ENCODE measurements around the gene CCDC78. TPM values are rescaled to one million over a fixed set of nuclear protein-coding genes. Genes with fewer than 3 reads are reported as not detected.

The CCDC78 gene
- total RNA-seq, 1 experiment from 2014 or later = 22.9 TPM

DNA sequence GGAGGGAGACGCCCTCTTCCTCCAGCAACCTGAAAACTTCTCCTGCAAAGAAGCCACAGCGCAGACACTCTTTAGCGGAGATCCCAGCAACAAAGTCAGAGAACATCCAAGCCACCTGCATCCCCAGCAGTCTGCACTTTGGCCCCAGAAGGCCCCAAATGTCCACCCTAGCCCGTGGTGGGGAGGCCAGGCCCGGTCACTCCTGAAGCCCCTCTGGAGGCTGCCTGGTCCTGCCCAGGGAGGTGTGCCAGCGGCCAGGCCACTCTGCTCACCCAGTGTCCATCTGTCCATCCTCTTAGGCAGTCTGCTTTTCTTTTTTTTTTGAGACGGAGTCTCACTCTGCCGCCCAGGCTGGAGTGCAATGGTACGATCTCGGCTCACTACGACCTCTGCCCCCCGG, 6.1 kb upstream of the CCDC78 start:
- Histone ChIP-seq H3K79me2 (ENCODE audit: insufficient read depth, low read length) (peaks cover 19% of the 10 kb centered on the region; the same call in 1 of the 2 replicates), H3K4me2 (ENCODE audit: low read length) (no peak overlapping the region), H3K4me1 (ENCODE audit: control insufficient read depth in 1 of 2, insufficient read depth in 2 of 2, low read length in 2 of 2) (peaks cover 0 to 14% of the 10 kb centered on the region in 2 experiments; a peak in 3 of 4 replicates), H3K27ac (ENCODE audit: low read depth, low read length) (0 out of 2 replicates have a peak overlapping the region, but pooled peaks have one; percentile 11), H3K36me3 (ENCODE audit: control insufficient read depth in 1 of 2, insufficient read depth in 2 of 2, low read length in 2 of 2) (peaks cover 6 to 13% of the 10 kb centered on the region in 2 experiments), H4K20me1 (ENCODE audit: insufficient read depth) (no peaks in the 10 kb centered on the region), H2AFZ (ENCODE audit: low read depth, low read length, poor library complexity, severe bottlenecking) (no peak overlapping the region), H3K9ac (ENCODE audit: low read length) (no peak overlapping the region), H3K9me2 (ENCODE audit: insufficient read depth) (no peaks in the 10 kb centered on the region), H3K9me3 (ENCODE audit: control insufficient read depth in 1 of 2, insufficient read depth in 1 of 2, low read depth in 1 of 2, low read length in 2 of 2) (no peaks in the 10 kb centered on the region), H3K27me3 (ENCODE audit: insufficient read depth, low read length) (no peaks in the 10 kb centered on the region), H3K4me3 (replicated peaks in 1 of 2; ENCODE audit: low read depth in 1 of 2, low read length in 2 of 2) (no peak overlapping the region)
- BruUV-seq (replicated peaks) = no TSS peak
- intact Hi-C loops (cut with micrococcal nuclease) = no loop called here
- ChIA-PET POLR2A (interaction anchor here (0.6 to 1.4 kb wide), 2 partner anchors 9 to 13 kb away, joined by 3 read pairs; partner anchors contain the start of gene CIAO3), RAD21 (ENCODE audit: low non-redundant PET in 1 of 2, low total read pairs in 2 of 2, uncharacterized antibody in 2 of 2, unreplicated experiment in 2 of 2) (interaction anchor here in 1 of 2 experiments (0.6 kb wide), 1 partner anchor 100 kb away, joined by 3 read pairs; no protein-coding TSS in a partner anchor), CTCF (no interaction called here)
- TF ChIP-seq SRF (IDR thresholded peaks at IDR 0.05; ENCODE audit: low read depth) (no peak), POLR2A (IDR thresholded peaks at IDR 0.05; ENCODE audit: borderline replicate concordance, extremely low read depth, insufficient read depth, insufficient read length) (no peak), POLR2AphosphoS5 (IDR thresholded peaks at IDR 0.05; ENCODE audit: low read depth, low read length) (no peak)
- no peak for DNase-seq (ENCODE audit: low read depth, low spot score)
- no peak for ATAC-seq

DNA sequence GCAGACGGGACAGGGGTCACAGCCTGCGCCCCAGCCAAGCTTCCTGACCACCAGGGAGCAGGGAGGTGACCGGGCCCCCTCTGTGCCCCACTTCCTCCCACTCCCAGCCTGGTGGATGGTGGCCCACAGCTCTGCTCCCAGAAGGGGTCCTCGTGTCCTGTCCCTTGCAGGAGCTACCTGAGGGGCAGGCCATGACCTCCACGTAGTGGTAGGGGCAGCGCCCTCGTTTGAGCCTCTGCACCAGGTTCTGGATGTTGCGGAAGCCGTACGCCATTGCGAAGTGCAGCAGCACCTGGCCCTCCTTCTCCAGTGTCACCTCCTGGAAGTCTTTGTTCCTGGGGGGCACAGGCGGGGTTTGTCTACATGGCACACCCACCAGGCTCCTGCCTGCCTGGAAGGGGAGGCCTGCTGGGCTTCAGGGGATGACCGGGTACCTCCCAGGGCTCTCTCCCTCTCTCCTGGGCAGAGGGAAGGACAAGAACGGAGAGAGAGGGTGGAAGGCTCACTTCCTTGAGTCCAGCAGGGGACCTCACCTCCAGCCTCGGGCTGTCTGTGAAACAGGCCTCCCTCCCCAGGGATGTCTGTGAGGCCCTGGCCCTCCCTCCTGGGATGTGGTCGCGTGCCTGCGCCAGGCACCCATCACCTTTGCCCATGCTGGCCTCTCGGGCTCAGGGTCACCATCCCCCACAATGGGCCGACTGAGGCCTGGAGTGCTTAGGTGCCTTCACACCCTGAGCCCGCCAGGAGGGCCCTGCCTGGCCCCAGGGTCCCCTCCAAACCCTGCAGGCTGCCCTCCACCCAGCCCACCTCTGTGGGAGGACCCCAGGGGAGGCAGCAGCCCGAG, 4.6 kb upstream of the CCDC78 start:
- ChIA-PET POLR2A (interaction anchor here (0.9 kb wide), 1 partner anchor 10 kb away, joined by 3 read pairs; the partner anchor contains the start of gene ANTKMT), CTCF (interaction anchor here (3.0 kb wide), 1 partner anchor 10 kb away, joined by 9 read pairs; the partner anchor contains the start of gene CIAO3), RAD21 (ENCODE audit: low non-redundant PET in 1 of 2, low total read pairs in 2 of 2, uncharacterized antibody in 2 of 2, unreplicated experiment in 2 of 2) (no interaction called here)
- BruUV-seq (replicated peaks) = no TSS peak
- Histone ChIP-seq H3K27me3 (ENCODE audit: insufficient read depth, low read length) (no peaks in the 10 kb centered on the region), H3K79me2 (ENCODE audit: insufficient read depth, low read length) (peaks cover 19% of the 10 kb centered on the region; the same call in 1 of the 2 replicates), H3K27ac (ENCODE audit: low read depth, low read length) (peak overlapping the region; percentile 95; the same call in 1 of the 2 replicates), H3K9ac (ENCODE audit: low read length) (no peak overlapping the region), H3K9me2 (ENCODE audit: insufficient read depth) (no peaks in the 10 kb centered on the region), H2AFZ (ENCODE audit: low read depth, low read length, poor library complexity, severe bottlenecking) (no peak overlapping the region), H3K4me2 (ENCODE audit: low read length) (no peak overlapping the region), H3K9me3 (ENCODE audit: control insufficient read depth in 1 of 2, insufficient read depth in 1 of 2, low read depth in 1 of 2, low read length in 2 of 2) (no peaks in the 10 kb centered on the region), H3K4me1 (ENCODE audit: control insufficient read depth in 1 of 2, insufficient read depth in 2 of 2, low read length in 2 of 2) (peaks cover 4 to 25% of the 10 kb centered on the region in 2 experiments; a peak in 3 of 4 replicates), H3K36me3 (ENCODE audit: control insufficient read depth in 1 of 2, insufficient read depth in 2 of 2, low read length in 2 of 2) (peaks cover 3 to 9% of the 10 kb centered on the region in 2 experiments; a peak in 3 of 4 replicates), H4K20me1 (ENCODE audit: insufficient read depth) (no peaks in the 10 kb centered on the region), H3K4me3 (replicated peaks in 1 of 2; ENCODE audit: low read depth in 1 of 2, low read length in 2 of 2) (no peak overlapping the region)
- DNase-seq (ENCODE audit: low read depth, low spot score) = no peak
- no peak for ATAC-seq
- intact Hi-C loops (cut with micrococcal nuclease) = no loop called here
- no peak for TF ChIP-seq SRF (IDR thresholded peaks at IDR 0.05; ENCODE audit: low read depth)

Measured in HCT116 (cell line).